HepG2 (cell line): ENCODE data around the gene CEBPE. TPM values are rescaled to one million over a fixed set of nuclear protein-coding genes. Genes with fewer than 3 reads are reported as not detected.

Experiments
- ATAC-seq: fragments of 200-7000 bp; cut with Tn5 transposase; 3 replicates; pipeline ENCODE4 v1.9.1; 2020; ENCODE audit warnings: mild to moderate bottlenecking, moderate library complexity
- BruUV-seq: library from RNA; stranded (reverse); fragments of 400-500 nt; replicated peaks from 2 replicates; lab custom pipeline; 2021; lab: Mats Ljungman, UMichigan
- CTCF ChIA-PET: fragments of 300-600 bp; formaldehyde crosslinking; extraction: SDS; loops from one replicate; lab custom pipeline; 2021; ENCODE audit warnings: low total read pairs, inconsistent platforms, low intra/inter-chr PET ratio; lab: Yijun Ruan, JAX
- POLR2A ChIA-PET: fragments of 350-600 bp; sonication (Branson Sonifier 250); formaldehyde crosslinking; loops from one replicate; lab custom pipeline; 2020; ENCODE audit warnings: antibody characterized with exemption, inconsistent platforms; lab: Yijun Ruan, JAX
- DNase-seq: peaks from one replicate; pipeline ENCODE4 v3.0.0-alpha.2; 2015; ENCODE audit warnings: low spot score
- FAIRE-seq: peaks from 3 replicates; lab custom pipeline; 2011; peaks lifted over from hg19 to GRCh38; lab: Jason Lieb, UNC
- H2AFZ ChIP-seq: one replicate; pipeline ENCODE4 v1.6.1; 2011; ENCODE audit warnings: low read length, inconsistent platforms
- H3K27ac ChIP-seq: fragments of 300-600 bp; 3 replicates; pipeline ENCODE4 v1.8.0; 2011; ENCODE audit warnings: mixed run types, mild to moderate bottlenecking, mixed read lengths, low read length, inconsistent platforms; ENCODE audit not compliant: insufficient read depth; ENCODE audit errors: extremely low read length
- H3K27me3 ChIP-seq, 2 experiments: fragments of 200-600 bp in 1 of 2; 2 replicates in 1 of 2; 3 replicates in 1 of 2; pipeline versions ENCODE4 v1.6.0 to v1.8.0; 2011; ENCODE audit warnings: low read length in 2 of 2, mild to moderate bottlenecking in 2 of 2, moderate library complexity in 2 of 2, inconsistent platforms in 1 of 2; ENCODE audit not compliant: insufficient read depth in 2 of 2, control insufficient read depth in 1 of 2
- H3K36me3 ChIP-seq, 2 experiments: fragments of 200-600 bp in 1 of 2; replicated peaks in 1 of 2; 2 replicates in 1 of 2; 3 replicates in 1 of 2; pipeline versions ENCODE4 v1.5.1 to v1.8.0; 2011; ENCODE audit warnings: low read length in 2 of 2, inconsistent platforms in 1 of 2; ENCODE audit not compliant: insufficient read depth in 2 of 2, control insufficient read depth in 1 of 2
- H3K4me1 ChIP-seq: 2 replicates; pipeline ENCODE4 v1.5.1; 2012; ENCODE audit warnings: low read length, inconsistent platforms; ENCODE audit not compliant: insufficient read depth
- H3K4me2 ChIP-seq: 2 replicates; pipeline ENCODE4 v1.6.0; 2011; ENCODE audit warnings: low read depth, low read length, inconsistent platforms
- H3K4me3 ChIP-seq, 3 experiments: fragments of 200-600 bp in 1 of 3; sonication (generic), shearing (Covaris generic) in 1 of 3; replicated peaks in 1 of 3; 2 replicates each; pipeline ENCODE4 v1.5.1; 2011 to 2016; ENCODE audit warnings: low read length in 3 of 3, inconsistent platforms in 2 of 3, low read depth in 2 of 3, mild to moderate bottlenecking in 2 of 3, control low read depth in 1 of 3, mixed read lengths in 1 of 3; ENCODE audit not compliant: insufficient read depth in 1 of 3
- H3K79me2 ChIP-seq: one replicate; pipeline ENCODE4 v1.6.1; 2011; ENCODE audit warnings: low read length, inconsistent platforms; ENCODE audit not compliant: insufficient read depth
- H3K9ac ChIP-seq: 2 replicates; pipeline ENCODE4 v1.6.0; 2011; ENCODE audit warnings: mild to moderate bottlenecking, low read depth, low read length, inconsistent platforms; ENCODE audit not compliant: insufficient read depth
- H3K9me3 ChIP-seq: 2 replicates; pipeline ENCODE4 v1.5.1; 2012; ENCODE audit warnings: mild to moderate bottlenecking, low read length
- H4K20me1 ChIP-seq: 2 replicates; pipeline ENCODE4 v1.6.0; 2011; ENCODE audit warnings: inconsistent platforms, mild to moderate bottlenecking, low read length, moderate library complexity; ENCODE audit not compliant: insufficient read depth
- BORCS8-MEF2B ChIP-seq: sonication (generic); formaldehyde crosslinking; IDR thresholded peaks from 2 replicates; pipeline ENCODE4 v1.8.0; 2022; ENCODE audit warnings: mild to moderate bottlenecking, missing genetic modification reagents
- CSRNP1 ChIP-seq: sonication (generic); formaldehyde crosslinking; IDR thresholded peaks from 2 replicates; pipeline ENCODE4 v1.8.1; 2023; ENCODE audit warnings: mild to moderate bottlenecking, missing genetic modification reagents
- DNMT3B ChIP-seq: conservative IDR thresholded peaks from 2 replicates; pipeline ENCODE4 v1.6.1; 2016; ENCODE audit warnings: missing biosample characterization, control low read depth
- GPN1 ChIP-seq: sonication (generic); formaldehyde crosslinking; IDR thresholded peaks from 2 replicates; pipeline ENCODE4 v1.5.1; 2020; ENCODE audit warnings: missing genetic modification reagents, borderline replicate concordance
- HOXA3 ChIP-seq: sonication (generic); formaldehyde crosslinking; IDR thresholded peaks from 2 replicates; pipeline ENCODE4 v1.5.0; 2020; ENCODE audit warnings: missing genetic modification reagents
- RBFOX2 ChIP-seq: fragments of 200-400 bp; formaldehyde crosslinking; IDR thresholded peaks from 2 replicates; pipeline ENCODE4 v1.6.1; 2017; ENCODE audit warnings: low read depth, mild to moderate bottlenecking, low read length
- SMARCC2 ChIP-seq: fragments of 450-650 bp; IDR thresholded peaks from 2 replicates; pipeline ENCODE4 v1.6.1; 2017; ENCODE audit warnings: antibody characterized with exemption, mild to moderate bottlenecking
- SNAPC2 ChIP-seq: sonication (generic); formaldehyde crosslinking; IDR thresholded peaks from 2 replicates; pipeline ENCODE4 v1.8.1; 2022; ENCODE audit warnings: mild to moderate bottlenecking, missing genetic modification reagents
- SRY ChIP-seq: sonication (generic); formaldehyde crosslinking; IDR thresholded peaks from 2 replicates; pipeline ENCODE4 v1.8.0; 2022; ENCODE audit warnings: mild to moderate bottlenecking, missing genetic modification reagents
- THRA ChIP-seq: sonication (generic); formaldehyde crosslinking; IDR thresholded peaks from 2 replicates; pipeline ENCODE4 v1.4.0; 2020; ENCODE audit warnings: missing genetic modification reagents, borderline replicate concordance
- THYN1 ChIP-seq: sonication (generic); formaldehyde crosslinking; IDR thresholded peaks from 2 replicates; pipeline ENCODE4 v1.8.1; 2023; ENCODE audit warnings: low read depth, mild to moderate bottlenecking, moderate library complexity, missing genetic modification reagents, borderline replicate concordance
- ZBTB21 ChIP-seq: sonication (generic); formaldehyde crosslinking; IDR thresholded peaks from 2 replicates; pipeline ENCODE4 v1.4.0; 2020; ENCODE audit warnings: missing genetic modification reagents
- ZNF121 ChIP-seq: sonication (generic); formaldehyde crosslinking; IDR thresholded peaks from 2 replicates; pipeline ENCODE4 v1.5.0; 2020; ENCODE audit warnings: mild to moderate bottlenecking, missing genetic modification reagents
- ZNF253 ChIP-seq: sonication (generic); formaldehyde crosslinking; IDR thresholded peaks from 2 replicates; pipeline ENCODE4 v1.8.0; 2022; ENCODE audit warnings: mild to moderate bottlenecking, missing genetic modification reagents, borderline replicate concordance
- ZNF256 ChIP-seq: sonication (generic); formaldehyde crosslinking; conservative IDR thresholded peaks from 2 replicates; pipeline ENCODE4 v1.4.0; 2020; ENCODE audit warnings: missing genetic modification reagents
- ZNF329 ChIP-seq: sonication (generic); formaldehyde crosslinking; IDR thresholded peaks from 2 replicates; pipeline ENCODE4 v1.9.0; 2021; ENCODE audit warnings: low read depth, mild to moderate bottlenecking, missing genetic modification reagents
- ZNF430 ChIP-seq: sonication (generic); formaldehyde crosslinking; IDR thresholded peaks from 2 replicates; pipeline ENCODE4 v1.9.0; 2021; ENCODE audit warnings: mild to moderate bottlenecking, missing genetic modification reagents
- ZSCAN5A ChIP-seq: sonication (generic); formaldehyde crosslinking; IDR thresholded peaks from 2 replicates; pipeline ENCODE4 v1.8.0; 2022; ENCODE audit warnings: mild to moderate bottlenecking, missing genetic modification reagents, borderline replicate concordance
- WGBS: methylation state at CpG from one replicate; pipeline ENCODE4 v1.1.6; 2017; ENCODE audit warnings: low lambda C conversion rate; 5-methylcytosine and 5-hydroxymethylcytosine counted together
- in situ Hi-C: cut with HindIII; loops from 2 replicates; pipeline ENCODE4 v1.10.0; 2017; ENCODE audit warnings: low pct_unique_long_range_greater_than_20kb; ENCODE audit not compliant: extremely low pct_ligation_motif_present
- intact Hi-C: fragments of 100-400 bp; cut with micrococcal nuclease; formaldehyde crosslinking; loops from one replicate; pipeline ENCODE4 v1.10.0; 2022; ENCODE audit not compliant: unreplicated experiment
- polyA plus RNA-seq, 8 experiments: library from polyadenylated mRNA; depleted of rRNA in 3 of 8; stranded (reverse) in 7 of 8; unstranded in 1 of 8; fragments of >200 nt; fragmentation: Illumina TruSeq in 4 of 8; extraction: Trizol in 4 of 8; gene quantifications; 2 replicates each; pipeline versions ENCODE4 v1.2.1 to v1.2.3, GENCODE V29; 2011 to 2016; ENCODE audit warnings: low read depth in 4 of 8, missing spikeins in 1 of 8, mixed read lengths in 1 of 8; ENCODE audit not compliant: insufficient read depth in 1 of 8
- total RNA-seq, 5 experiments: library from RNA; depleted of rRNA; stranded (reverse); fragments of >200 nt; fragmentation: Illumina TruSeq; extraction: Trizol; gene quantifications; 2 replicates each; pipeline ENCODE4 v1.2.3, GENCODE V29; 2016; ENCODE audit warnings: low read depth in 1 of 5

Gene CEBPE
- total and polyA plus RNA-seq, 2 of the 13 experiments (the other 11 are each of a cell fraction or from before 2014, with no cell fraction given): 0.09 to 0.11 TPM

- Histone ChIP-seq H3K27me3 (no peaks in the 10 kb centered on the region; a peak in 1 of 5 replicates), H3K9ac (no peak overlapping the region), H3K27ac (no peak overlapping the region), H3K79me2 (peaks cover 62% of the 10 kb centered on the region), H3K4me1 (peaks cover 23% of the 10 kb centered on the region), H2AFZ (no peak overlapping the region), H4K20me1 (peaks cover 28% of the 10 kb centered on the region), H3K9me3 (no peaks in the 10 kb centered on the region), H3K4me3 (no peak overlapping the region), H3K36me3 (peaks cover 32 to 68% of the 10 kb centered on the region in 2 experiments), H3K4me2 (no peak overlapping the region)
- ATAC-seq (no peak), DNase-seq (no peak), FAIRE-seq (no peak)
- in situ Hi-C loops: no loop called here
- intact Hi-C loops: loop anchor here (10.0 kb wide), 1 partner anchor 1023 kb away; the partner anchor contains the start of genes DCAF11 and NRL
- BruUV-seq: no TSS peak
- CTCF ChIA-PET: no interaction called here
- POLR2A ChIA-PET: interaction anchor here (0.7 to 1.3 kb wide), 3 partner anchors 20 to 81 kb away, joined by 3 read pairs; no protein-coding TSS in a partner anchor
- 89% methylated on average over 12 of the region's 12 CpGs for WGBS
- TF ChIP-seq ZBTB21 (CRISPR knock-in tag): no peak
- TF ChIP-seq RBFOX2: peak; percentile 52; the same call in 1 of the 2 replicates
- TF ChIP-seq ZNF256 (CRISPR knock-in tag): no peak
- TF ChIP-seq SNAPC2 (CRISPR knock-in tag): 0 out of 2 replicates have a peak, but pooled peaks have one; percentile 46
- TF ChIP-seq ZSCAN5A (CRISPR knock-in tag): peak; percentile 38; the same call in 1 of the 2 replicates
- no peak for TF ChIP-seq ZNF121 (CRISPR knock-in tag)
- no peak for TF ChIP-seq HOXA3 (CRISPR knock-in tag)
- 0 out of 2 replicates have a peak, but pooled peaks have one; percentile 5 for TF ChIP-seq SMARCC2
- no peak for TF ChIP-seq GPN1 (CRISPR knock-in tag)
- peak; percentile 91; the same call in 1 of the 2 replicates for TF ChIP-seq THYN1 (CRISPR knock-in tag)
- no peak for TF ChIP-seq ZNF329 (CRISPR knock-in tag)
- 0 out of 2 replicates have a peak, but pooled peaks have one; percentile 31 for TF ChIP-seq CSRNP1 (CRISPR knock-in tag)
- TF ChIP-seq THRA (CRISPR knock-in tag): no peak
- no peak for TF ChIP-seq DNMT3B (CRISPR knock-in tag)
- 0 out of 2 replicates have a peak, but pooled peaks have one; percentile 11 for TF ChIP-seq ZNF253 (CRISPR knock-in tag)
- TF ChIP-seq ZNF430 (CRISPR knock-in tag): no peak
- TF ChIP-seq BORCS8-MEF2B: 0 out of 2 replicates have a peak, but pooled peaks have one; percentile 37
- 0 out of 2 replicates have a peak, but pooled peaks have one; percentile 55 for TF ChIP-seq SRY (CRISPR knock-in tag)
Observed at GRCh38 chr14:23091294-23092225, 27.5 kb downstream of the CEBPE start.
